ENCODE results near the gene TLE6.

GRCh38 chr19:3041761-3042620 lies 64.6 kb downstream of the TLE6 start:
- TF ChIP-seq CTCF (IDR thresholded peaks at IDR 0.05) (no peak), RAD21 (conservative IDR thresholded peaks at IDR 0.05 in 1 of 2, IDR thresholded peaks at IDR 0.05 in 1 of 2) (no peak)
